HG03442 (cell line): ENCODE measurements around the gene TBC1D9B.

Experiments used
- ATAC-seq: cut with Tn5 transposase; IDR thresholded peaks from one replicate; pipeline ENCODE4 v1.9.1; 2021; ENCODE audit warnings: mild to moderate bottlenecking, moderate library complexity; ENCODE audit not compliant: unreplicated experiment

TBC1D9B gene

DNA sequence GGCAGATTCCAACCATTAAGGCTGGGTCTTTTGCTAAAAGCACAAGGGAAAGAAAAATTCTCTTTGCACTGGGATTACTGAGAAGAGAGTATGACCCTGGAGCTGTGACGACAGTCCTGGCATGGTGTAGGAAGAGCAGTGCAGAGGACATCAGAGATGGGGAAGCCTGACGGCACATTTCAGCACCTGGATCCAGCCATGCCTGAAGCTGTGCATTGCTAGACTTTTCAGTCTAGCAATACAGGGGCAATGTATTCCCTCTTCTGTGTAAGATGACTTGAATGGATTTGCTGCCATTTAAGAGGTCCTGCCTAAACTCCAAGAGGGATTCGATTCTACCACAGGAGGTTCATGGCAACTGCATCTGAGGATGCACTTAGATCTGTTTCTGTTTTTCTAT, 36.7 kb downstream of the TBC1D9B start:
- no peak for ATAC-seq

DNA sequence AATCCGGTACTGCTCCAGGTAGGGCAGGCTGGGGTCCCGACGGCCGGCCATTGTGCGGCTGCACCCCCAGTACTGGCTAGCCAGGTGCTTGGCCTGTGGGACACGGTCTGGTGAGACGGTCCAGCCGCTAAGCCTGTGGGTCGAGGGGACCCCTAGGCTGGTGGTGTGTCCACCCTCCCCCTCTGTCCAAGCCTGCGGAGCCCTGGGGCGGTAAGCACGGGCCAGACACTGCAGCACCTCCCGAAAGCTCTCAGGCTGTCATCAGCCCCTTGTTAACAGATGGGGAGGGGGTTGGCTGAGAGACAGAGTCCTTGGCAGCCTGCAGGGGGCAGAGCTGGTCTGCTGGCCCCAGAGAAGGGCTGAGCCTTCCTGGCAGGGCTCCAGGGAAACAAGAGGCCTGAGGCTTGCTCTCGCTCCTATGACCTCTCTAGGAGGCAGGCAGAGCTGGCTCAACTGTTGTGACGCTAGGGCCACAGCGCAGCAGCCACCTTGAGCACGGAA, 37.2 kb downstream of the TBC1D9B start:
- no peak for ATAC-seq

DNA sequence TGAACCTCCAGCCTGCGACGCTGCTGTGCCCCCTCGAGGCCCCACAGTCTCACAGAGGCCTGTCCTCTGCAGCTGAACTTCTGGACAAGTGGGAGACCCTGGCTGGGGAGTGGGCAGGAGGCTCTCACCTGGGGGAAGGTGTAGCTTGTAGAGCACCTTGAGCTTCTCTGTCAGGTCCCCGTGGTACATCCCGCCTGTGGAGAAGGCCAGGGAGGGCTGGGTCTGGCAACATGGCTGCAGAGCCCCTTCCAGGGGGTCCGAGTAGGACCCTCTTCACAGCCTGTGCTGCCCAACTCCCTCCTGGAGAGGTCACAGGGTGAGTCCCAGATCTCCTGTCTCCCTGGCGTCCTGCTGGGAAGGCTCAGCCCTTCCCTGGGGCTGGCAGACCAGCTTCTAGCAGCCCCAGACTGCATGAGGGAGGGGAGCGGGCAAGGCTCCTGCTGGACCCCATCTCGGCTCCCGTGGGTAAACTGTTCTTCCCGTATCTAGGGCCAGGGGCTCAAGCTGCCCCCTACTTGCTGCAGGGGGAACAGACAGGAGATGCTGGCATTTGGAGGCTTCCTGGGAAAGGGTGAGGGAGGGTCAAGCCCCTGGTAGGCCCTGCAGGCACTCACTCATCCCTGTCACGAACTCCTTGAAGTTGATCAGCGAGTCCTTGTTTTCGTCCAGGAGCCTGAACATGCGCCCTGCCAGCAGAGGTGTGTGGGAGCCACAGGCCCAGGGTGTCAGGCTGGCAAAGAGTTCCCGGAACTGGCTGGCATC, 37.9 kb downstream of the TBC1D9B start:
- no peak for ATAC-seq

DNA sequence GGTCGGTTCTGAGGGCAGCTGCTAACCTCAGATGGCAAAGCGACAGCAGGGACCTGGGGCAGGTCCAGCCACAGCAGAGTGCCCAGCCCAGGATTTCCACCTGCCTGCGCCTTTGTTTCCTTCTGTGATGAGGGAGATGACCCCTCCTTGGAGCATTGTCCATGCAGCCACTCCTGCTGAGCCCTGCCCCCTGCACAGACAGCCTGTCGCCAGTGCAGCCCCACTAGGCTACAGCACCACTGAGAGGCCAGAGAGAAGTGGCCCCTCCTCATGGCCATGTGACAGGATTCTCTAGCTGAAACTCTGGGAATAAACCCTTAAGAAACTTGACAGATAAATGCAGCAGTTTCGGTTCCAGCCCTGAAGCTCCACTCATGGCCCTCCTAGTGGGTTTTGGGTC, 38.6 kb downstream of the TBC1D9B start:
- no peak for ATAC-seq

DNA sequence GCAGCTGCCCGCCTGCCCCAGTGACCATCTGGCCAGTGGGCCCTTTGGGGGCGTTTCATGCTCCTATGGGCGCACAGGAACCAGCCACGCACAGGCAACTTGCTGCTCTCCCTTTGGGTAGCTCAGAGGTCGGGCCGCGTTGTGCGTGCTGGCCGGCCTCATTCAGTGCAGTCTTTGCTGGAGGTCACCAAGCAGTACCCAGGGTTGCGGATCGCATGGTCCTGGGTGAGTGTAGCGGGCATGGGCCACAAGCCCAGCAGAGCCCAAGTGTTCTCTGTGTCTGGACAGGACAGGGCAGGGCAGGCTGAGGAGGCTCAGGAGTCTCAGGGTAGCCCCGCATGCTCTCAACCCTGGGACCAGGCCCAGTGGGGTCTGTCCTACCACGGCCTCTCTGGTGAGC, 39.2 kb downstream of the TBC1D9B start:
- no peak for ATAC-seq

DNA sequence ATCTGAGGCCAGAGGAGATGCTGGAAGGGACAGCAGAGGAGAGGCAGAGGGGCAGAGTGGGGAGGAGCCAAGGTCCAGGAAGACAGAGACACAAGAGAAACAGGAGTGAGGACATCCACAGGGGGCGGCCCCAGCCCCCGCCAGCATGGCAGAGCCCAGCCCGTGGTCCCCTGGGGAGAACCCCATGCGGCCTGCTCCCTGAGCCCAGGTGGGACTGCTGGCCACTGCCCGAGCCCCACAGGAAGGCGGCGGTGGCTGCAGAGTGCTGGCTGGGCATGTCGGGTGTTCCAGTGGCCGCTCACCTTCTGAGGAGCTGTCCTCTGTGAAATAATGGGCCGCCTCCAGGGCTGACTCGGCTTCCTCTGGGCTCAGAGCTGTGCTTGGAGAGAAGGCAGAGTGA, 40.2 kb downstream of the TBC1D9B start:
- ATAC-seq = no peak

DNA sequence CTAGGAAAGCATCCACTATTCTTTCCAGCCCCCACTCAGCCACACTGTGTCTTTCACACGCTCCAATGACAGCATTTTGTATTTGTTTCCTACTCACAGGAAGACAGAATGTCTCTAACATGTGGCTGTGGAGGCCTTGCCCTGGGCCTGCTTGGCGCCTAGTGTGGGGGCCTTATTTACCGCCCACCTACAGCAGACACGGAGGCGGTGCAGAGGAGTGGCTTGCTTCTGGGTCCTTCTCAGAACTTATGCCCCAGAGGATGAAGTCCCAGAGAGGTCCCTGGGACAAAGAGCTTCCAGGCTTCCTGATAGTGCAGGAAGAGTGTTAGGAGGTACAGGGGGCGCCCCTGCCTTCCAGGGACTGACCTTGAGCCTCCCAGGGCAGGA, 40.6 kb downstream of the TBC1D9B start:
- ATAC-seq = no peak

DNA sequence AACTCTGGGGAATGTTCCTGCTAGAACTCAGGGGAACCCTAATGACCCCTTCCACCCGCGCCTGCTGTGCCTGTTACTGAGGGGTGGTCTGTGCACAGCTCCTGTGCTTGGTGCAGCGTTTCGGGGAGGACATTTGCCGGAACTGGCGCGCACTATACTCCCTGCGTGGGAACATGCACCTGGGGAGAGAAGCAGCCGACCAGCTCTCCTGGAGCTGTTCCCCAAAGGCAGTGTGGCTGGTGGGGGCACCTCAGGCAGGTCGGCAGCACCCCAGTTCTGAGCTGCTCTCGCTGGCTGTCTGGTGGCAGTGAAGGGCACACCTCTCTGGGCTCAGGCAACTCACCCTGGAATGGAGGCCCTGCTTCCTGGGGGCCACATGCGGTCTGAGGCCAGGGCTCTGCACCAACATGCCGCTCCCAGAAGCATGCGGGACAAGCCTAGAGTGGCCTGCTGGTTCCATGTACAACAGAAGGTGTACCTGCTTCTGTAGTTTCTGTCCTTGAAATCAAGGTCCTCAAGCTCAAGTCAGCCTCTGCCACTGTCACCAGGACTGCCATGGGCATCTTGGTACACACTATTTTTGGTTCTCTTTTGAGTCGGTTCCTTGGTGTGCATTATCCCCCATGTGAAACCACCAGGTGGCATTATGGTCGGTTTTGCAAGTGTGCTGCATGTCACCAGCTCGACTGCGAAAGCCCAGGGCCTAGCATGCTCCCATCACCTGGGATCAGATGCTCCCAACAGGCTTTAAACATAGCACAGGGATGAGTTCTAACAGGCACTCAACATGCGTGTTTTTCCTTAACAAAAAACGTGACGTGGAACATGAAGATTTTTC, 41.2 kb downstream of the TBC1D9B start:
- no peak for ATAC-seq

DNA sequence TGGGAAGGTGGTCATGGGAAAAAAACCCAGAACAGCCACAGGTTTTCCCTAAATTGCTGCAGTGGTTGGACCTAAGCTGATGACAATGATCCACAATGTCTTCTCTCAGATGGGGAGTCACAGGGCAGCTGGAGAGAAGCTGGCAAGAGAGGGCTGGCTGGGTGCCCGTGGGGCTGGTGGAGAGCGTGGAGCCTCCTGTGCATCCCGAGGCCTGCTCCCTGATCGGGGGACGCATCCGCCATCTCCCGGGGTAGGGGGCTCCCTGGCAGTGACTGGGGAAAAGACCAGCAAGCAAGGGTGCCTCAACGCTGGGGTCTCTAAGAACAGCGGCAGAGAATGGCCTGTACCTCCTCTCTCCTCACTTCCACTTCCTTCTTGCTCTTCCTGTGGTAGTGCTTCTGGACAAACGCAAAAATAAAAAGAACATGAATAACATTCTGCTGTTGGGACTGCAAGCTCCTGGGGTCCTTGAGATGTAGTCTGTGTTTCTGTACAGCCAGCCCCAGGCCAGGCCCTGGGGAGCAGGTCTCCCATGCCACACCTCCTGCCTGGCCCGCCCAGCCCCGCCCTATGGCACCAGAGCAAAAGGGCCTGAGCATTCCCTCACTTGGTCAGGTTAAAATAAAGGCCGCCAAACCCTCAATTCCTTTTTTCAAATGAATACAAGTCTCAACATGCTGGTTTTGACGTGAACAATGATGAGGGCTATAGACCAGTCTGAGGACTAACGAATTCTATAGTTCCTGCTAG, 42.0 kb downstream of the TBC1D9B start:
- ATAC-seq = no peak

DNA sequence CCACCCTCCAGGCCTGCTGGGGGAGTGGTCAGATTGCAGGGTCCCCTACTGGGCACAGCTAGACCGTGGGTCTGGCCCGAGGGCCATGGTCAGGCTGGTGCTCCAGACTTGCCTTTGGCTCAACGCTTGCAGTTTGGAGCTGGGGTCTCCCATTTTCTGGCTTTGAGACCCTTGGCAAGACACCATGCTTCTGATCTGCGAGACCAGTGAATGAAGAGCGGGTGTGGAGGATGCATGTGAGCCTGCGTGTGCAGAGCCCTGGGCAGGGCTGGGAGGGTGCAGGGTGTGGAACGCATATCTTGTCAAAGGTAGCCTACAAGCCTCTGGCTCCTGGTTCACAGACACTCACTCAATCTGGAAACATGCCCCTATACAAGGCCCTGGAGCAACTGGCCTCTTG, 43.0 kb downstream of the TBC1D9B start:
- ATAC-seq = no peak

DNA sequence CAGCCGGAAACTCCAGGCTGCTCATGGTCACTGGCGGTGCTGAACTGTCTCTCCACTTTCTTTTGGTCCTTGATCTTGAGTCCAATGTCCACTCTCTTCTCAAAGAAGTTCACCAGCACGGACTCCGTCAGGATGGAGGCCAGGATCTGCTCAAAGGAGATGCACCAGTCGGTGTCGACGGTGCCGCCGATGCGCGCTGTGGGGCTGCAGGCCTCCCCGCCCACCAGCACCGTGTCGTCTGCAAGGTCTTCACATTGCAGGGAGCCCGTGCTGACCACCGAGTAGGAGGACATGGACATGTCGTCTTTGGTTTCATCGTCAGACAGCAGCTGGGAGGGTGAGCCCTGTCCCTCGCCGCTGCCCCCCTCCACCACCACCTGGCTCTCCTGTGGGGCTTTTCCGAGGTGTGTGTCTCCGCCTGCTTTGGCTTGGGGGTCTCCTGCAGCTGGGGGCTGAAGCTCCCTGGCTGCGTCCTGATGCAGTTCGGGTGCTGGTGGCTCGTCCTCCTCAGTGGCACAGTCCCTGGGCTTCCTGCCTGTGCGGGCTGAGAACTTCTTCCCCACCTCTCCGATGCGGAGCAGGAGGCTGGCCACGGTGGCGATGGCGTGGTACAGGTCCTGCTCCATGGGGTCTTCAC, 44.1 kb downstream of the TBC1D9B start:
- ATAC-seq = no peak

DNA sequence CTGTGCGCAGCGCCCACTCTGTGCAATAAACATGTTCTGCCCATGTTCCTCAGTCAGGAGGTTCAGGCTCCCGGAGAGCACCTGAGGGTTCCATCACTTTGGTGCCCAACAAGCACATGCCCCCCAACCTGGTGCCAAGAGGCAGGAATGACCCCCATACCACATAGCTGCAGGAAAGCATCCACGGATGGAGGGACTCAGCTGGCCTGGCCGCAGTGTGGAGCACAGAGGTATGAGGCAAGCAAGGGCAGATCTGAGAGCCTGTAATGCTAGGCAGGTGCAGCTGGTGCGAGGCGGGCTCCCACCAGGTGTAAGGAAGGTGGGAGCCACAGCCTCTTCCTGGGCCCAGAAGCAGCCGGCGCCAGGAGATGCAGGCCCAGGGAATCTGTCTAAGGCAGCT, 44.8 kb downstream of the TBC1D9B start:
- ATAC-seq = no peak

DNA sequence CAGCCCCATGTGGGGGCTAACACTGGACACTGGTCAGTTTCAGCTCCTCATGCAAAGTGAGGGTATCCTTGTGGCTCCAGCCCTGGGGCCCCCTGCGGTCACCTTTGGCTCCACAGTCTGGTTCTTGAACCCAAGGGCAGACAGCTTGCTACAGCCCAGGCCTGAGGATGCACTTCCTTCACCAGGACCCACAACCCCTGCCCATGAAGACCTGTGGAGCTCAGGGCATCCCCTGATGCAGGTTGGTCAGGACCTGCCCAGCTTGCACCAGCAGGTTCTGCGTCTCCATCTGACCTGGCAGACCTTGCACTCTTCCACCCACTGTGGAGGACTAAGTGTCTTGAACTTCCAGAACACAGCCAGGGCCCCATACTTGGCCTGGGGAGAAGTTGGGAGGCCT, 45.4 kb downstream of the TBC1D9B start:
- no peak for ATAC-seq

DNA sequence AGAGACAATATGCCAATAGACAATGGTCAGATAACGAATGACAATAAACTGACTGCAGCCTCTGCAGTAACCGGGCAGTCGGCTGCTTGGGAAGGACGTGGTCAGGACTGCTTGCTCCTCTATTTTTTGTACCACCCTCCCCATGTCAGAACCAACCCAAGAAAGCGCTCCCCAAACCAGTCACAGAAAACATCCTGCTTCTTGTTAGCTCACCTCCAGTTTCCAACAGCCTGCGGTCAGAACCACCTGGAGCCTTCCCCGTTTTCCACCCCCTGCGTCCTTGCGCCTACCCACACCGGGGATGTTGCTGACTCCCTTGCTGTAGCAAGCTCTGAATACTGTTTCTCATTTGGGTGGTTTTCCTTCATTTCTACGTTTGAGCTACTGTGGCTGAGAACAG, 47.4 kb downstream of the TBC1D9B start:
- no peak for ATAC-seq

DNA sequence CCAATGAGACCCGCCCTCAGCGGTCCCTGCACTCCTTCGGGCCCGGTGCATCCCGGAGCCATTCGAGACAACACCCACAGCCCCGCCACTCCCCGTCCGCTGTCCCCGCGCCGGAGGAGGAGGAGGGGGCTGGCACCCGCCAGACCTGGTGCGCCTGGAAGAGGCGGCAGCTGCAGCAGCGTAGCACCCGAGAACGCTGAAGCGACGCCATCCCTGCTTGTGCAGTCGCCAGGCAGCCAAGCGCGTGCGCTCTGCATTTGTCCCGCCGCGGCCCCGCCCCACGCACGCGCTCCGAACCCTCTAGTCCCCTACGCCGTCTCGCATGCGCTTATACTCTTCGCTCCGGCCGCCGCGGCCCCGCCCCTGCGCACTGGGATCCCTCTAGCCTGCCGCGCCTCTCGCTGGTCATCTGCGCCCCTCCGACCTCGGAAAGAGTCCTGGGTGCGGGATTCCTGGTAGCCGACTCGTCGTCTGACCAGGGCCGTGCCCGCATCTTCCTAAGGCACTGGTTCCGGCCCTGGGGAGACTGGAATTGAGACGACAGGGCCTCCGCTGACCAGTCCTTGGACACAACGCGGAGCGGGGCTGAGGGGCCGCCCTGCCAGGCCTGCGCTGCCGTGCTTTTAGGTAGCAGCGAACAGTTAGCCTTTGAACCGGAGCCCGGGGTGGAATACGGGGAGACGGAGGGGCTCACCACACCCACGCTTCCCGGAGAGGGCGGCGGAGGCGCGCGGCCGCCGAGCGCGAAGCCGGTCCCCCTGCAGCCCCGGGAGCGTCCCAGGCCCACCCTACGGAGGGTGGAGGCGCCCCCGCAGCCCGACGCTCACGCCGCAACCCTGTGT, 48.9 kb downstream of the TBC1D9B start, which contains the start of gene MRNIP:
TSS of gene MRNIP (minus strand) at position 232 of the 842 bp plus-strand sequence. CDS start at position 211, 21 bp downstream.
- peak; percentile 95 for ATAC-seq

DNA sequence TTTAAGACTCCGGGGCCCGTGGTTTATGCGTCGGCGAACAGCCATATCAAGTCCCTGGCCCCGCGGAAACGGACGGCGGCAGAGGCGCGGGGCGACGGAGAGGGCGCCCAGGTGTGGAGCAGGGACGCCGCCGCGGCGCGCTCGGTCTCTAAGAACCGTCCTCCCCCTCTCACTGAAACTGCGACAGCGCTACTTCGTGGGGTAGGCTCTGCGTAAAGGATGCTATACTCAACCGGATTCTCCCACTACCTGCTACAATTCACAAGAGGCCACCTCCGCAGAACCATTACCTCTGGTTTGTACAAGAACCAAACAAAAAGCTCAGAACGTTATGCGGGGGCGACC, 49.5 kb downstream of the TBC1D9B start:
- ATAC-seq = peak; percentile 38

DNA sequence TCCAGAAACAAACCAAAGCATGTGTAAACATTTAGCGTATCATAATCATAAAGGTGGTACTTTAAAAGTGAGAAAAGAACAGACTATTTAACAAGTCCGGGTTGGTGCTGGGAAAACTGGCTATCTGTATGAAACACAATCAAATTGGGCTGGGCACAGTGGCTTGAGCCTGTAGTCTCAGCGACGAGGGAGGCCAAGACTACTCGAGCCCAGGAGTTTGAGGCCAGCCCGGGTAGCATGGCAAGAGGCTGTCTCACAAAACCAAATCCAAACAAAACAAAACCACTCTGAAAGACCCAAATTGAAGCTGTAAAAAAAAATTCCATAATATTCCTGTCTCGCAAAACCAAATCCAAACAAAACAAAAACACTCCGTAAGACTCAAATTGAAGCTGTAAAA, 53.3 kb downstream of the TBC1D9B start:
- no peak for ATAC-seq

DNA sequence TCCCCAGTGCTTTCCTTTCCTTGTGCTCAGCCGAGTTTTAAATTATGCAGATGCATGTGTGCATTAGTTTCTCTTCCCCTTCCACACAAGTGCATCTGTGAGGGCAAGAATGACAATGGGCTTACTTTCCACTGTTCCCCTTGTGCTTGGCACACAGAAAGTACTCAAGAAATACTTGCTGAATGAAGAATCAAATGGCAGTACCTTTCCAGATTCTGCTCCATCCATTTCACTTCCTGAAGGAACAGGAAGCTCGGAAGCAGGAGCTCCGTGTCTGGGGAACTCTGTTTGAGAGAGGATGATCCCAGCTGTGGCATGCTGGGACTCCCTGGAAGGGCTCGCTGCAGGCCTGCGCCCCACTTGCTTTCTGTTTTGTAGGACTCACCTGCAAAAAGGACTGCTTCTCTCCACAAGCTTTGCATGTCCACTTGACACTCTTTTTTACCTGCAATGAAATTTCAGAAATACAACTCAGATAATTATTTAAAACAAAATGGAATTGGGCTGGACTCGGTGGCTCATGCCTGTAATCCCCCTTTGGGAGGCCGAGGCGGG, 54.6 kb downstream of the TBC1D9B start:
- peak; percentile 78 for ATAC-seq

DNA sequence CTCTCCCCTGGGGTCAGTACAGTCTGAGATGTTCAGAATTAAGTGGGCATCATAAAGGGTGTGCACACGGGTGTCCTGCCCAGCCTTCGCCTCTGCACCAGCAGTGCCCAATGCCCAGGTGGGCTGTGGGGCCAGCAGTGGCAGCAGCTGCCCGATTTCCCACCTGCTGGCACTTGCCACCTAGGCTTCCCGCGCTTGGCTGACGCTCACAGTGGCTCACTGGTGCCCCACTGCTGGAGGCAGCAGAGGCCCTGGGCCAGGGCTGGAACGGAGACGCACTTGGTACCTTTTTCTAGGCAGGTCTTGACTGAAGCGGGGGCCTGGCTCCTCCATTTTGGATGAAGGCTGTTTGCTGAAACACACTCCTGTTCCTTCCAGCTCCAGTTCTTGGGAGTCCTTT, 66.1 kb downstream of the TBC1D9B start:
- no peak for ATAC-seq

DNA sequence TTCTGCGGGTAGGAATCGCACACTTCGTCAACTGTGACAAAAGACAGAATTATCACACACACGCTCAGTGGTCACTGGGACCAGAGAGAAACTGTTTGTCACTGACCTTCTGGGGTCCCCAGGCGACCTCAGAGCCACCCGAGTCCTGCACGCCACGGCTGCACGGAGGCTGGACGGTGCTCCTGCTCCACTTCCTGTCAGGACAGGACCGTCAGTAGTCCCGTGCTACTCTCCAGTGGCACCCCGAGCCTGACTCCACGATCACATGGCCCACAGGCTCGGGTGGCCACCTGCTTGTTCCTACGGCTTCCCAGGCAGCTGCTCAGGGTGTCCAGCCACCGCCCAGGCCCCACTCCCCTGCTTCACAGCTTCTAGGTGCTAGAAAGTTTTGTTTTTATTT, 66.9 kb downstream of the TBC1D9B start:
- ATAC-seq = no peak
